SU-DHL-6 (cell line): ENCODE results near the gene LSM3.

Source experiments
- H2AFZ ChIP-seq: fragments of 200-600 bp; sonication (generic); 2 replicates; pipeline ENCODE4 v1.6.1; 2014; ENCODE audit warnings: low read depth, mild to moderate bottlenecking, moderate library complexity, mixed read lengths, antibody characterized with exemption, low read length; ENCODE audit not compliant: severe bottlenecking
- H3F3A ChIP-seq: fragments of 200-600 bp; shearing (Covaris generic); 2 replicates; pipeline ENCODE4 v1.6.0; 2016; ENCODE audit warnings: antibody characterized with exemption, mild to moderate bottlenecking; ENCODE audit not compliant: insufficient read depth
- H3K27ac ChIP-seq: fragments of 200-600 bp; sonication (generic); 2 replicates; pipeline ENCODE4 v1.5.1; 2016; ENCODE audit warnings: low read depth, mild to moderate bottlenecking, low read length, moderate library complexity, mixed read lengths
- H3K27me3 ChIP-seq: fragments of 200-600 bp; sonication (generic), shearing (Covaris generic); 2 replicates; pipeline ENCODE4 v1.6.0; 2014; ENCODE audit warnings: mild to moderate bottlenecking, low read length
- H3K36me3 ChIP-seq: fragments of 200-600 bp; sonication (generic); 2 replicates; pipeline ENCODE4 v1.6.1; 2014; ENCODE audit warnings: mild to moderate bottlenecking, low read length, mixed read lengths
- H3K4me2 ChIP-seq: fragments of 300-600, 200-600 bp; shearing (Covaris generic), sonication (generic); 2 replicates; pipeline ENCODE4 v1.6.0; 2014; ENCODE audit warnings: low read length, low read depth, mild to moderate bottlenecking; ENCODE audit not compliant: poor library complexity, severe bottlenecking
- H3K4me3 ChIP-seq: fragments of 200-600 bp; sonication (generic); 2 replicates; pipeline ENCODE4 v1.5.1; 2014; ENCODE audit warnings: antibody characterized with exemption, low read length, mild to moderate bottlenecking, mixed read lengths; ENCODE audit not compliant: insufficient read depth, poor library complexity, severe bottlenecking
- H3K79me2 ChIP-seq: fragments of 200-600 bp; sonication (generic); 2 replicates; pipeline ENCODE4 v1.6.1; 2014; ENCODE audit warnings: mild to moderate bottlenecking, low read length, moderate library complexity; ENCODE audit not compliant: insufficient read depth
- H3K9ac ChIP-seq: fragments of 200-600 bp; sonication (generic); 2 replicates; pipeline ENCODE4 v1.7.0; 2014; ENCODE audit warnings: mild to moderate bottlenecking, low read length
- H3K9me2 ChIP-seq: fragments of 200-600 bp; sonication (generic); replicated peaks from 2 replicates; pipeline ENCODE4 v1.6.1; 2014; ENCODE audit warnings: low read length; ENCODE audit not compliant: insufficient read depth
- H3K9me3 ChIP-seq: fragments of 200-600 bp; sonication (generic); 2 replicates; pipeline ENCODE4 v1.6.1; 2014; ENCODE audit warnings: low read length, mixed read lengths; ENCODE audit not compliant: insufficient read depth
- H4K20me1 ChIP-seq: fragments of 200-600 bp; sonication (generic); 2 replicates; pipeline ENCODE4 v1.6.1; 2014; ENCODE audit warnings: low read depth, mild to moderate bottlenecking, antibody characterized with exemption, low read length, moderate library complexity, mixed read lengths
- EZH2phosphoT487 ChIP-seq: fragments of 200-600 bp; sonication (generic), shearing (Covaris generic); conservative IDR thresholded peaks from 2 replicates; pipeline ENCODE4 v1.6.1; 2018; ENCODE audit warnings: mild to moderate bottlenecking, antibody characterized with exemption, low read length, moderate library complexity, mixed read lengths
- TF ChIP-seq, protein P1 (sequence below): fragments of 200-600 bp; sonication (generic); IDR thresholded peaks from one replicate; pipeline ENCODE4 v1.5.1; 2017; ENCODE audit warnings: antibody characterized with exemption, mild to moderate bottlenecking, low read length, moderate library complexity; ENCODE audit not compliant: insufficient read depth, poor library complexity, severe bottlenecking

Gene LSM3

DNA sequence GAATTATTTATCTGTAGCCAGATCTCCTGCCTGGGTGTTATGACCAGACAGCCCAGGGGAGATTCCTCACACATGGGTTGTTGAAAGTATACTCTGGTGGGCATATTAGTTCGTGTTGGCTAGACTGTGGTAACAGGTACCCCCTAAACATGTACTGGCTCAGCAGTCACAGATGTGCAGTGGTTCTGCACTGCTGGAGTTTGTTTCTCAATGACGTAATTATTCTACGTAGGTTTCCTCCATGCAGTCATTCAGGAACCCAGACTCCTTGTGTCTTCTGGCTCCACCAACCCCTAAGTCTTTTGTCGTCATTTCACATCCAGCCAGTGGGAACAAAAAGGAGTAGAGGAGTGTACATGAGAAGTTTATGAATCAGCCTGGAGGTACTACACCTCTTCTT, 16.2 kb downstream of the LSM3 start:
- Histone ChIP-seq H3K79me2 (peaks cover 54% of the 10 kb centered on the region), H3K9me2 (no peaks in the 10 kb centered on the region), H3K4me3 (no peak overlapping the region), H2AFZ (no peak overlapping the region), H3K9ac (no peak overlapping the region), H3K4me2 (no peak overlapping the region), H3K36me3 (0 out of 2 replicates have a peak, but pooled peaks cover 6% of the 10 kb centered on the region), H3F3A (no peaks in the 10 kb centered on the region), H3K9me3 (no peaks in the 10 kb centered on the region), H4K20me1 (0 out of 2 replicates have a peak, but pooled peaks cover 4% of the 10 kb centered on the region), H3K27ac (no peak overlapping the region), H3K27me3 (no peaks in the 10 kb centered on the region)
- TF ChIP-seq, protein P1, sequence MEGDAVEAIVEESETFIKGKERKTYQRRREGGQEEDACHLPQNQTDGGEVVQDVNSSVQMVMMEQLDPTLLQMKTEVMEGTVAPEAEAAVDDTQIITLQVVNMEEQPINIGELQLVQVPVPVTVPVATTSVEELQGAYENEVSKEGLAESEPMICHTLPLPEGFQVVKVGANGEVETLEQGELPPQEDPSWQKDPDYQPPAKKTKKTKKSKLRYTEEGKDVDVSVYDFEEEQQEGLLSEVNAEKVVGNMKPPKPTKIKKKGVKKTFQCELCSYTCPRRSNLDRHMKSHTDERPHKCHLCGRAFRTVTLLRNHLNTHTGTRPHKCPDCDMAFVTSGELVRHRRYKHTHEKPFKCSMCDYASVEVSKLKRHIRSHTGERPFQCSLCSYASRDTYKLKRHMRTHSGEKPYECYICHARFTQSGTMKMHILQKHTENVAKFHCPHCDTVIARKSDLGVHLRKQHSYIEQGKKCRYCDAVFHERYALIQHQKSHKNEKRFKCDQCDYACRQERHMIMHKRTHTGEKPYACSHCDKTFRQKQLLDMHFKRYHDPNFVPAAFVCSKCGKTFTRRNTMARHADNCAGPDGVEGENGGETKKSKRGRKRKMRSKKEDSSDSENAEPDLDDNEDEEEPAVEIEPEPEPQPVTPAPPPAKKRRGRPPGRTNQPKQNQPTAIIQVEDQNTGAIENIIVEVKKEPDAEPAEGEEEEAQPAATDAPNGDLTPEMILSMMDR: no peak
- no peak for TF ChIP-seq EZH2phosphoT487

DNA sequence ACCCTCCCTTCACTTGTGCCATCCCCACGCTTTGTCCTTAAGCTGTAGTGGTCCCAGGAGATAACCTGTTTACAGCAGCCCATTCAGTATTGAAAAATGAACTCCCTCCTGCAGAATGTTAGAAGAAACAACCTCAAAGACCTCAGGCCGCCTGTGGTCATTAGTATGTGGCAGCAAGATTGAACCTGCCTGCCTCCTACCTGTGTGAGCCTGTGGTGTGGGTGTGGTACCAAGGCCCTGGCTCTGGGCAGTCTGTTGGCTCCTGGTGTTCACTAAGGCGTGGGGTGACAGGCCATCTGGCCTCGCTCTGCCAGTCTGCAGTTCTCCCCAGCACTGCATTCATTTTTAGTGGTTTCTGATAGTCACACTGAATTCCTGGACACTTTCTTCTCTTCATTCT, 21.0 kb downstream of the LSM3 start:
- peaks cover 18% of the 10 kb centered on the region for H3K79me2 ChIP-seq
- H3F3A ChIP-seq: no peaks in the 10 kb centered on the region
- H3K4me2 ChIP-seq: no peak overlapping the region
- no peaks in the 10 kb centered on the region for H3K9me2 ChIP-seq
- H3K27me3 ChIP-seq: no peaks in the 10 kb centered on the region
- 0 out of 2 replicates have a peak, but pooled peaks cover 6% of the 10 kb centered on the region for H3K36me3 ChIP-seq
- H3K9ac ChIP-seq: no peak overlapping the region
- no peak overlapping the region for H3K4me3 ChIP-seq
- TF ChIP-seq, protein P1: no peak
- no peak for TF ChIP-seq EZH2phosphoT487
- no peaks in the 10 kb centered on the region for H3K9me3 ChIP-seq
- no peak overlapping the region for H3K27ac ChIP-seq
- H4K20me1 ChIP-seq: 0 out of 2 replicates have a peak, but pooled peaks cover 4% of the 10 kb centered on the region
- no peak overlapping the region for H2AFZ ChIP-seq

DNA sequence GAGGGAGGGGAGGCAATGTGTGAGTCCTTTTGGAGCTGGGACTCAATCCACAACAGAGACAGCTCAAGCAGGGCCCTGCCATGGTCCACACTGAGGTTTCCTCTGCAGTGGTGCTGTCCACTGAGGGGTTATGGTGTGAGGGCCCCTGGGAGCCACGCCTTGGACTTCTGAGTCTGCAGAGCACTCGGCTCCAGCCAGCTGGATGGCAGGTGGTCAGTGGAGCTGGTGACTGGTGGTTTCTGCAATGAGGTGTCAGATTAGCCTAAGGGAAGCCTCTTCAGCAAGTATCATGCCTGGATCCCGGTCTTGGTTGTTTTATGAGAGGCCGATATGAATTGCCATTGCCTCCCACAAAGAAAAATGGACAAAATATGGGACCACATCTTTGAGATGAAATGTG, 21.7 kb downstream of the LSM3 start:
- H3K9ac ChIP-seq: no peak overlapping the region
- TF ChIP-seq, protein P1: no peak
- no peak for TF ChIP-seq EZH2phosphoT487
- 0 out of 2 replicates have a peak, but pooled peaks cover 6% of the 10 kb centered on the region for H3K36me3 ChIP-seq

More for the DNA sequence above, 21.7 kb downstream of the LSM3 start:
- Histone ChIP-seq H3K4me2 (no peak overlapping the region), H3F3A (no peaks in the 10 kb centered on the region), H3K79me2 (peaks cover 12% of the 10 kb centered on the region), H3K27me3 (no peaks in the 10 kb centered on the region), H4K20me1 (no peaks in the 10 kb centered on the region), H3K27ac (no peak overlapping the region), H3K9me2 (no peaks in the 10 kb centered on the region), H3K9me3 (no peaks in the 10 kb centered on the region), H2AFZ (no peak overlapping the region), H3K4me3 (no peak overlapping the region)
